ENCODE measurements around the gene TRIM13.
"Not testable (repeated sequence)": the region's sequence is repeated elsewhere in the genome, so short reads cannot be mapped to it uniquely, and the experiment has no call there.

The TRIM13 gene

DNA sequence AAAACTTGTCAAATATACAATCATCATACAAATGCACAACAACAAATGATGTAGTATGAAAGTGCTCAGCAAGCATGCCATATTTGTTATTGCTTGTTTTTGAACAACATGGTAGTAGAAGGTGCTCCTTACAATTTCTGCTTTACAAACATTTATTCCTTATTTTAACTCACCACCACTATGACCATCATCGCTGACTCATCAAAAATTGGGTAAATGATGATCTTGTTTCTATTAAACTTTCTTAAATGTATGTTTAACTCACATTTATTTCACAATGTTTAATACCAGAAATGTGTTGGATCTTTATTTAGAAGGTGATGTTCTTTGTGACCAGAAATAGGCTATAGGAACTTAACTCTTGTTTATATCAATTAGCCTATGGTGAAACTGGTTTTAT is 63.9 kb downstream of the TRIM13 start:
- no peak for DNase-seq (ENCODE audit: low read depth)

GRCh38 chr13:50062336-50062735 is 65.5 kb downstream of the TRIM13 start:
- not testable (repeated sequence) for DNase-seq (ENCODE audit: low read depth)

- no peak for DNase-seq (ENCODE audit: low read depth)
Observed at GRCh38 chr13:50065712-50066111, 68.9 kb downstream of the TRIM13 start.
